ENCODE results near the gene PTGIS. TPM values are rescaled to one million over a fixed set of nuclear protein-coding genes. Genes with fewer than 3 reads are reported as not detected.

Gene PTGIS
- polyA plus RNA-seq, 1 donor (not counting 4 experiments of a cell fraction or from before 2014, with no cell fraction given): not detected

GRCh38 chr20:49519212-49519712, 48.7 kb downstream of the PTGIS start:
- Histone ChIP-seq H3K9ac (ENCODE audit: control insufficient read depth, extremely low read depth, insufficient read depth, low read length) (no peak overlapping the region), H3K4me1 (ENCODE audit: control insufficient read depth, extremely low read depth, insufficient read depth, low read length) (no peaks in the 10 kb centered on the region), H3K9me3 (ENCODE audit: control insufficient read depth, low read depth, low read length) (no peaks in the 10 kb centered on the region), H4K20me1 (ENCODE audit: control insufficient read depth, extremely low read depth, insufficient read depth, low read length) (no peaks in the 10 kb centered on the region), H3K27ac (ENCODE audit: control insufficient read depth, insufficient read depth, low read length) (no peak overlapping the region), H2AFZ (ENCODE audit: control insufficient read depth, low read length) (no peak overlapping the region), H3K27me3 (ENCODE audit: control insufficient read depth, extremely low read depth, insufficient read depth, low read length) (no peaks in the 10 kb centered on the region), H3K4me3 (ENCODE audit: control insufficient read depth in 2 of 3, extremely low read depth in 1 of 3, insufficient read depth in 2 of 3, low read depth in 1 of 3, low read length in 3 of 3) (no peak overlapping the region), H3K4me2 (ENCODE audit: control insufficient read depth, extremely low read depth, insufficient read depth, low read depth, low read length) (no peak overlapping the region), H3K79me2 (ENCODE audit: control insufficient read depth, insufficient read depth, low read length) (no peaks in the 10 kb centered on the region), H3K9me1 (ENCODE audit: control insufficient read depth, extremely low read depth, insufficient read depth, low read length) (no peaks in the 10 kb centered on the region), H3K36me3 (ENCODE audit: control insufficient read depth in 2 of 2, extremely low read depth in 1 of 2, insufficient read depth in 2 of 2, low read length in 2 of 2) (no peaks in the 10 kb centered on the region)
- no peak for DNase-seq (ENCODE audit: low read depth, low spot score)
- TF ChIP-seq CTCF (optimal IDR thresholded peaks at IDR 0.05 in 1 of 3, IDR thresholded peaks at IDR 0.05 in 1 of 3, conservative IDR thresholded peaks at IDR 0.05 in 1 of 3; ENCODE audit: extremely low read depth in 1 of 3, insufficient read depth in 2 of 3, low read length in 3 of 3): no peak
- no peak for TF ChIP-seq EZH2 (IDR thresholded peaks at IDR 0.05; ENCODE audit: low read length)
- no peak for FAIRE-seq
- dilution Hi-C loops (cut with MboI; ENCODE audit: extremely low pct_ligation_motif_present, low sequenced_read_pairs): no loop called here

- no peak for TF ChIP-seq CTCF (optimal IDR thresholded peaks at IDR 0.05 in 1 of 3, IDR thresholded peaks at IDR 0.05 in 1 of 3, conservative IDR thresholded peaks at IDR 0.05 in 1 of 3; ENCODE audit: extremely low read depth in 1 of 3, insufficient read depth in 2 of 3, low read length in 3 of 3)
- no peak for TF ChIP-seq EZH2 (IDR thresholded peaks at IDR 0.05; ENCODE audit: low read length)
- Histone ChIP-seq H3K79me2 (ENCODE audit: control insufficient read depth, insufficient read depth, low read length) (no peaks in the 10 kb centered on the region), H3K4me2 (ENCODE audit: control insufficient read depth, extremely low read depth, insufficient read depth, low read depth, low read length) (no peak overlapping the region), H3K4me3 (ENCODE audit: control insufficient read depth in 2 of 3, extremely low read depth in 1 of 3, insufficient read depth in 2 of 3, low read depth in 1 of 3, low read length in 3 of 3) (no peak overlapping the region), H3K9me1 (ENCODE audit: control insufficient read depth, extremely low read depth, insufficient read depth, low read length) (no peaks in the 10 kb centered on the region), H2AFZ (ENCODE audit: control insufficient read depth, low read length) (no peak overlapping the region), H3K27ac (ENCODE audit: control insufficient read depth, insufficient read depth, low read length) (no peak overlapping the region), H4K20me1 (ENCODE audit: control insufficient read depth, extremely low read depth, insufficient read depth, low read length) (no peaks in the 10 kb centered on the region), H3K9ac (ENCODE audit: control insufficient read depth, extremely low read depth, insufficient read depth, low read length) (no peak overlapping the region), H3K27me3 (ENCODE audit: control insufficient read depth, extremely low read depth, insufficient read depth, low read length) (no peaks in the 10 kb centered on the region), H3K36me3 (ENCODE audit: control insufficient read depth in 2 of 2, extremely low read depth in 1 of 2, insufficient read depth in 2 of 2, low read length in 2 of 2) (no peaks in the 10 kb centered on the region), H3K9me3 (ENCODE audit: control insufficient read depth, low read depth, low read length) (no peaks in the 10 kb centered on the region), H3K4me1 (ENCODE audit: control insufficient read depth, extremely low read depth, insufficient read depth, low read length) (no peaks in the 10 kb centered on the region)
- dilution Hi-C loops (cut with MboI; ENCODE audit: extremely low pct_ligation_motif_present, low sequenced_read_pairs): no loop called here
- DNase-seq (ENCODE audit: low read depth, low spot score): no peak
- no peak for FAIRE-seq
These were observed 49.4 kb downstream of the PTGIS start for GRCh38 chr20:49518576-49518975.

All from keratinocyte (primary cell).